ENCODE results near the gene SLC5A1.
"Not testable (repeated sequence)": the region's sequence is repeated elsewhere in the genome, so short reads cannot be mapped to it uniquely, and the experiment has no call there.

SLC5A1 gene

DNA sequence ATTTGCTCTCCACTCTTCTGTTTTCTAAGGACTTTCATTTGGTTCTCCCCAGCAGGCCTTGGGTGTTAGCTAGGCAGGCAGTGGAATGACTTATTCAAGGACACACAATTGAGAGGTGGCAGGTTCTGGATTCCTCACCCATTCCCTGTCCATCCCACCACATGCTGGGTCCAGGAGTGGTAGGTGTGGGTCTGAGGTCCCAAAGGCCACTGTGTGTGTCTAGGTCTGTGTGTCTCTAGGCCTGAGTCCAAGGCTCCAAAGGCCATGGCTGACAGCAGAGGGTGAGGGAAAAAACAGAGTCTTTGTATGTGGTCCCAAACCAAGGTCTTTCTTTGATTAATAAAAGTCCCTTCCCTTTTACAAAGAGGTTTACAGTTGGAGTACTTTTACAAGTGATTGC, 40.8 kb downstream of the SLC5A1 start:
- DNase-seq (ENCODE audit: low read depth, low spot score), result no peak

DNA sequence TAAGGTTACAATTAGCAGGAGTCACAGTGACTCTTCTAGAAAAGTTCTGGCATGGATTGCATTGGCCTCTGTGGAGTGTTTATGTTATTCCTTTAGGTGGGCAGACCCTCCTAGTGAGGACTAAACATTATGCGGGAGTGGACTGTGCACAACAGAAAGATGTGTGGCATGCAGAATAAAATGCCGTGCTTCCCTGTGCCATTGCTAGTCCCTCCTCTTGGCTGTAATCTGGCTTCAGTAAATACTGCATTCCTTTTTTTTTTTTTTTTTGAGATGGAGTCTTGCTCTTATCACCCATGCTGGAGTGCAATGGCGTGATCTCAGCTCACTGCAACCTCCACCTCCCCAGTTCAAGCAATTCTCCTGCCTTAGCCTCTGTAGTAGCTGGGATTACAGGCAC, 45.0 kb downstream of the SLC5A1 start:
- DNase-seq (ENCODE audit: low read depth, low spot score), result no peak

DNA sequence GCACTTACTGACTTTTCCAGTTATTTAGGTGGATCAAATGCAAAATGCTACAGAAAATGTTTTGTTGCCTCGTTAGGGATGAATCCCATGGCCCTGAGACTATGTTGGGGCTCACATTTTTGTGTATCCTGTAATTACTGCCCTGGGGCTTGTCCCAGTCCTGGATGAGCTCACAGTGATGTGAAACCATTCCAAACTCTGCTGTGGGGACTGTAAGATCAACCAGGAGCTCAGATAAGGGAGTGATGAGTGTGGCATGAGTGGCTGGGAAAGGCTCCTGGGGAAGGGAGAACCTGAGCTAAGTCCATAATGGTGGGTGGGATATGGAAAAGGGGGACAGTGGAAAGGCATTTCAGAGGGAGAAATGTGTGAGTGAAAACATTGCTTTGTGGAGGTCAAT, 54.0 kb downstream of the SLC5A1 start:
- no peak for DNase-seq (ENCODE audit: low read depth, low spot score)

DNA sequence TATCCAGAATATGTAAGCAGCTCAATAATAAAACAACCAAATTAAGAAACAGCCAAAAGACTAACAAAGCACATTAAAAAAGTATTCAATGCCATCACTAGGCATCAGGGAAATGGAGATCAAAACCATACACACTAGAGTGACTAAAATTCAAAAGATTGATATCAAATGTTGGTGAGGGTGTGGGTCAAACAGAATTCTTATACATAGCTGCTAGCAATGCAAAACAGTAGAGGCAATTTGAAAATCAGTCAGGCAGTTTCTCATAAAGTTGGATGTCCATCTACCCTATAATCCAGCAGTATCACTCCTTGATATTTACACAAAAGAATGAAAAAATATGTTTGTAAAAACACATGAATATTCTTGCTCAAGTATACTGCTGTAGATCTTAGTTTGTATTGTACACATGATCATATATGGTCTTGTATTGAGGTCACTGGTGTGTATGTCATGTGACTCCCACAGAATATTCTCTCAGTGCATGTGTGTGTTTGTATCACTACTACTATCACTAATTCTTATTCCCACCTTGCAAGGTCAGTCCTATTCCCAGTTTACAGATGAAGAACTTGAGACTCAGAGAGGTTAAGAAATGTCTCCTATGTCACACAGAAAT, 54.9 kb downstream of the SLC5A1 start:
- DNase-seq (ENCODE audit: low read depth, low spot score), result no peak

DNA sequence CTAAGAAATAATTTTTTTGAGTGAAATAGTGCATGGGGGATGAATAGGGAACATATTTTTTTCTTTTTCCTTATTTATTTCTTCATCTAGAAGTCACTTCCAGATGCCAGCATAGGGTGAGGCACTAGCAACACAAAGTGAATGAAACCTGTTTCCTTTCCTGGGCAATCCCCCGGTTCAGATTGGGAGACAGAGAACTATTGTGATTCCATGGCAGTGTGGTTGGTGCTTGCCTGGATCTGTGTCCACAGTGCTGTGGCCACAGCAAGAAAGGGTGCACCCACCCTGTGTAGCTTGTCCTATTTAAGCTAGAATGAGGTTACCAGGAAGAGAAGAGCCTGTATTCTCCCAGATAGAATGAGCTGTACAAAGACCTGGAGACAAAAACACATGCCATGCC, 57.6 kb downstream of the SLC5A1 start:
- no peak for DNase-seq (ENCODE audit: low read depth, low spot score)

DNA sequence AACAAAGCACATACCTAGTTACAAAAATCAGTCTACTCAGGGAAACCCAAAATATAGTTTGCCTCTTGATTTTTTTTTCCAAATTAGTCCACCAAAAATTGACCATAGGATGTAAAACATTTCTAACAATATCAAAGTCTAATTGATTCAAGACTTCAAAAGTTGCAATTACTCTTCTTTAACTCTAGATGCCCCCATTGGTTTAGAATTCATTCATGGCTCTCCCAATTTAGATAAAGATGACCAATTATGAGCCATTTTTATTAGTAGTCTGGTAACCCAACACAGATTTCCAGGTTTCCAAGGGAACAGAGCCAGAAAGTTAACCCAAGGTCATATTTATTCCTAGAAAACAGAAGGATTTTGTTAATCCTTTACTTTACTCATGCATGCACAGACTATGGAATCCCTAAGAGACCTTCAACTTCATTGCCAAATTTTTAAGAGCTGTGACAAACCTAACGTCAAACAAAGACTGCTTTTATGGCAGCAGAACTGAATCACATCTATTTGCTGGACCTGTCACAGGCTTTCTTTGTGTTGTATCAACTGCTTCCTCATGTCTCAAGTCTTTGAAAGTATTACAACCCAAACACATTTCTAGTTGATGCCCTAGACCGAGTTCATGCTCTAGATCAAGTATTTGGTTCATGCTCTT, 60.7 kb downstream of the SLC5A1 start:
- DNase-seq (ENCODE audit: low read depth, low spot score), result no peak

DNA sequence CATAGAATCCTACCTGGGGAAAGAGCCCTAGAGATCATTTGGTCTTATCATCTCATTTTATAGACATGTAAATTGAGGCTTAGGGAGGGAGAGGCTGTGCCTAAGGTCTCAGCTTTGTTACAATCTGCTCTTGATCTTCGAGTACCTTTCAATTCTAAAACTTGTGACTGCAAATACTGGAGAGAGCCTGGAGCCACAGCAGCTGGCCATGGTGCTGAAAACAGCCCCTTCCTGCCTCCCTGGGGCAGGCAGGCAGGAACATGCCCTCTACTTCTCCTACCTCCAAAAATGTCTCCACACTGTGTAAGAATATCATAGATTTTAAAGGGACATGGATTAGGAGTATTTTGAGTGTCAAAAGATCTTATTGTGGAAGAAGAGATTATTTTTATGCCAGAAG, 63.9 kb downstream of the SLC5A1 start:
- DNase-seq (ENCODE audit: low read depth, low spot score), result no peak

DNA sequence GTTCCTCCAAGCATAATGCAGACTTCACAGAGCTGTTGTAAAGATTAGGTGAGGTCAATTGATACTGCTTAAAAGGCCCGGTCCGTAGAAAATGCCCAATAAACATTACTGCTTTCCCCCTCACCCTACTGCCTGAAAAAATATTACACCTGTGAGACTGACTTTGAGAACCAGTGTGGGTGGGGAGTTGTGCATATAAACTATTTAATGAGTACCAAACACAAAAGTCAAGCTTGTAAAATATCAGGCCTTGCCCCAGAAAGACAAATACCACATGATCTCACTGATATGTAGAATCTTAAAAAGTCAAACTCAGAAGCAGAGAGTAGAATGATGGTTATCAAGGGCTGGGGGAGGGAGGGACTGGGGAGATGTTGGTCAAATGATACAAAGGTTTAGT, 69.3 kb downstream of the SLC5A1 start:
- DNase-seq (ENCODE audit: low read depth, low spot score), result no peak

DNA sequence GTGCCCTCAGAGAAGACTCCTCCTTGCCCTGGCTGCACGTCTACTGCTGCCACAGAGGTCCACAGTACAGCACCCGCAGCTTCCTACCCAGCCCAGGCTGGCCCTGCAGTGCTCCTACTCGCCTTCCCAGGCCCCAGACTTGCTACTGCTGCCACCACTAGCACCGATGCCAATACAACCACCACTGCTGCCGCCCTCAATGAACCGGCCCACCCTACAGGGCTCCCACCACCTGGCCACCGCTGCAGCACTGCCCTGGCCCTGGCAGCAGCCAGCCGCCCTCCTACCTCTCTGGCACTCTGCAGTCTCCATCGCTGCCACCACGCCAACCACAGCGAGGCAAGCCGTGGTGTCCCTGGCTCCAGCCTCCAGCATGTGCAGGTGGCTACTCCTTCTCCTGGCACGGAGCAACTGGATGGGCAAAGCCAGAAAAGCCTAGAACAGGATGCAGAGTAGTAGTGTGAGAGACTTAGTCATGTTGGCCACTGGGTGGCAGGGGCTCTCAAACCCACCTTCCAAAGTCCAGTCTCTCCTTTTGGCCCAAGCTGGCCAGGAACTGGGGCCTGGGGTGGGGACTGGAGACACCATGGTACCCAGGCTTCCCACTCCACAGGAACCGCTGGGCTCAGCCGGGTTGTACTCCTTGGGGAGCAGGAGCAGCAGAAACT, 76.6 kb downstream of the SLC5A1 start:
- no peak for DNase-seq (ENCODE audit: low read depth, low spot score)

DNA sequence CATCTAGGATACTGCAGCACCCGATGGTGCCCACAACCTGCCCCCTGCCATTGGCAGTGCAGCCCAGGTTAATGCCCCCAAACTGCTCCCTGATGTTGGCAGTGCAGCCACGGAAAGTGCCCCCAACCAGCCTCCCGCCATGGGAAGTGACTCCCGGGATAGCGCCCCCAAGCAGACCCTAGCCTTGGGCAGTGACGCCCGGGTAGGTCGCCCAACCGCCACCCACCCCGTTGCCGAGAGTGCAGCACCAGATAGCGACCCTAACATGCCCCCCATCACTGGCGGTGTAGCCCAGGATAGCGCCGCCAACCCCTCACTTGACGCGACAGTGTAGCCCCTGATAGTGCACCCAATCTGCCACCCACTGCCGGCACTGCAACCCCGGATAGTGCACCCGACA, 77.5 kb downstream of the SLC5A1 start:
- DNase-seq (ENCODE audit: low read depth, low spot score), result no peak

DNA sequence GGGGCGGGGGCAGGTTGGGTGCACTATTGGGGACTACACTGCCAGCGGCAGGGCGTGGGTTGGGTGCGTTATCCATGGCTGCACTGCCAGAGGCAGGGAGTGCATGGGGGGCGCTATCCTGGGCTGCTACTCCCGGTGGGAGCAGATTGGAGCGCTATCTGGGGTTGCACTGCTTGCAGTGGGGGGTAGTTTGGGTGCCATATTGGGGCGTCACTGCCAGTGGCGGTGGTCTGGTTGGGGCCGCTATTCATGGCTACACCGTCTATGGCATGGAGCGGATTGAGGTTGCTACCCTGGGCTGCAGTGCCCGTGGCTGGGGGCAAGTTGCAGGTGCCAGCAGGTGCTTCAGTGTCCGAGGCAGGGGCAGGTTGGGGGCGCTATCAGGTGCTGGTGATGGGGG, 79.8 kb downstream of the SLC5A1 start:
- no peak for DNase-seq (ENCODE audit: low read depth, low spot score)

DNA sequence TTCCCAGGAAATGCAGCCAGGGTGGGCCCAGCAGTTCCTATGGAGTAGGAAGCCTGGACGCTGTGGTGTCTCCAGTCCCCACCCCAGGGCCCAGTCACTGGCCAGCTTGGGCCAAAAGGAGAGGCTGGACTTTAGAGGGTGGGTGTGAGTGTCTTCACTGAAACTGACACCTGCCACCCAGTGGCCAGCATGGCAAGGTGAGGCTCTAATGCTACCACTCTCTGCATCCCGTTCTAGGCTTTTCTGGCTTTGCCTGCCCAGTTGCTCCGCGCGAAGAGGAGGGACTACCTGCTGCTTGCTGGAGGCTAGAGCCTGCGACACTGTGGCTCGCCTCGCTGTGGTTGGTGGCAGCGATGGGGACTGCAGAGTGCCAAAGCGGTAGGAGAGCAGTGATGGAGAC, 80.6 kb downstream of the SLC5A1 start:
- peak; percentile 54 for DNase-seq (ENCODE audit: low read depth, low spot score)

DNA sequence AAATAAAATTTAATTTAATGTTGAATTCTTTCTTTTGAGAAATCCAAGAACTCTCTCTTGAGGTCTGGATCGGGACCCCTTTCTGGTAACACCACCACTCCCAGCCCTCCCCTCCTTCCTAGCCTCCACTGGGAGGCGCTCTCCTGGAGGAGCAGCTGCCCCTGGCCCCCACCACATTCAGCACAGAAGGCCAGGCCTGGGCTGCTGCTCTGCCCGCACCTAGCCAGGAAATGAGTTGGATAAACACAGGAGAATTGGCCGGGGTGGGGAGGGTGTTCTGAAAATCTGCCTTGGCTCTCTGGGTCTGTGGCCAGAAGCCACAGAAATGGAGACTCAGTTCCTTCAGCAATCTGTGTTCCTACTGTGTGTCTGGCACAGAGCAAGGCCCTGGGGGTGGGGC, 84.8 kb downstream of the SLC5A1 start:
- DNase-seq (ENCODE audit: low read depth, low spot score), result peak; percentile 23

DNA sequence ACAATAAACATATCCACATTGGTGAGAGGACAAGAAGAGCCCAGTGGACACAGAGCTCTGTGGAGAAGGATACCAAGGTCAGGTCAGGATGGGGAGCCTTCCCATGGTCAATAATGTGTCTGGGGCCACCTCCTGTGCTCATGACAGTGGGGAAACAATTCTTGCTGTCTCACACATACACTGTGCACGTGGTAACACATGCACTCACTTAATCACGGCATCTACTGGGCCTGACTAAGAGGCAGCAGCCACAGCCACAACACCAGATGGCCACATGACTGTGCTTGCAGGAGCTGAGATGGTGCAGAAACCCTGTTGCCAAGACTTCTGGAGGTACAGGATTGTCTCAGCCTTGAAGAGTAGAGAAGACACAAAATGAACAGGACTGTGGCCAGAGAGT, 87.4 kb downstream of the SLC5A1 start:
- DNase-seq (ENCODE audit: low read depth, low spot score), result no peak

DNA sequence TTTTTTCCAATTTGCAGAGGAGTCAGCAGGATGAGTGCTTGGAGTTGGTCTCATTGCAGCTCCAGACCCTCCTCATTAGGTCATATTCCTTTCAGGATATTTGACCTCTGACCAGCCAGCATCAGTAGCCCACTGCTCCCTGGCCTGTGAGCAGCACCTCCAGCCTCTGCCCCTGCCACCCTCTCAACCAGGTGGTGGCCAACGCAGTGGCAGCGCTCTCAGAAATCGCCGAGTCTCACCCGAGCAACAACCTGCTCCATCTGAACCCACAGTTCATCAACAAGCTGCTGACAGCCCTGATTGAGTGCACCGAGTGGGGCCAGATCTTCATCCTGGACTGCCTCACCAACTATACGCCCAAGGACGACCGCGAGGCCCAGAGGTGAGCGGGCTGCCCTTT, 89.1 kb downstream of the SLC5A1 start:
- DNase-seq (ENCODE audit: low read depth, low spot score), result no peak

DNA sequence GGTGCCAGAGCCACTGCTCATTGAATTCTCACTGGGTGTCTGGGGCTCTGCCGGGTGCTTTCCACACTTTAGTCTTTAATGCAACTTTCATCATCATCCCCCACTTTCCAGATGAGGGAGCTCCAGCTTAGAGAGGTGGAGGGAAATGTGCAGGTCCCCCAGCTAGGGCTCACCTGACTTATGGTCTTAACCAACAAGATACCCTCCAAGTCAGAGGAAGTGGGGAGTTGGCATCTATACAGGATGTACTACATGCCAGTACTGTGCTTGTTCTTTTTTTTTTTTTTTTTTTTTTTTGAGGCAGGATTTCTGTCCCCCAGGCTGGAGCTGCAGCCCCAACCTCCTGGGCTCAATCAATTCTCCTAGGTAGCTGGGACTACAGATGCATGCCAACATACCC, 89.7 kb downstream of the SLC5A1 start:
- DNase-seq (ENCODE audit: low read depth, low spot score), result no peak

DNA sequence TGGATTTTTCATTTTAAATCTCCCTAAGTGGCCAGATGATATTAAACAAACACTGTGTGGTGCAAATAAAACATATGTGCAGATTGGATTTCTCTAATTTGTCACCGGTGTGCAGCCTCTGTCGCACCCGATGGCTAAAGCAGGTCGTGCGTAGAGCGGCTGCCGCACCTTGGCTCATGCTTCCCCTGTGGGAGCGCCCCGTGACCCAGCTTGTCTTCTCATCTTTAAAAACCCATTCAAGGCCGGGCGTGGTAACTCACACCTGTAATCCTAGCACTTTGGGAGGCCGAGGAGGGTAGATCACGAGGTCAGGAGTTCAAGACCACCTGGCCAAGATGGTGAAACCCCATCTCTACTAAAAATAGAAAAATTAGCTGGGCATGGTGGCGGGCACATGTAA, 91.7 kb downstream of the SLC5A1 start:
- DNase-seq (ENCODE audit: low read depth, low spot score), result not testable (repeated sequence)

DNA sequence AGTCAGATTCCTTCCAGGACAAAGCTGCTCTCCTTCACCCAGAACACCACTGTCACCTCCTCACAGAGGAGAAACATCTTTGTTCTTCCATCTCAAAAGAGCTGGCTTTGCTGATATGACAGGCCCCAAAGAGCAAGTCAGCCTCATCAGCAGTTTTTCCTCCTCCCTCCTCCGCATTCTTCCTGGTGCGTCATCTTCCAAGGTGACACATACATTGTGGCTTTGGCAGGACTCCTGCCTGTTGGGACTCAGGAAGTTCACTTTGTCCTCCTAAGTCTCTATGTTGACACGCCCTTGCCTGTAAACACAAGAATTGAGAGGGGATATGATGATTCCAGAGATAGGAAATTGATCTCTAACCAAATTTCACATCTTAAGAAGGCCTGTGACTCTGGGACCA, 92.9 kb downstream of the SLC5A1 start:
- DNase-seq (ENCODE audit: low read depth, low spot score), result not testable (repeated sequence)

DNA sequence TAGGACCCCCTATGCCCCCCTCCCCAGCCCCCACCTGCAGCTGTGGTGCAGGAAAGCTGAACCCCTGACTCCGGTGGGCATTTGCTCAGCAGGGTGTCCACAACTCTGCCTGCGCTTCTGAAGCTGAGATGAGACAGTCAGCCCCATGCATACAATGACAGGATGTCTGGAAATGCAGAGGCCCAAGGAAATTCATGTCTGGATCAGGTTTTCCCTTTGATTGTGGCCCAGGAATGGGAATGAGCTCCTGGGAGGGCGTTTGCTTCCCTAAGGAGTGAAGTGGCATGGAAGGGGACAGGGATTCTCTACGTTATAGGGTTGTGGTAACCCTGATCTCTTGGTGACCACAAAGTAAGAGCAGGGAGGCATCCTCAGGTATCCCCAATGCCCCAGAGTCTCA, 93.8 kb downstream of the SLC5A1 start:
- not testable (repeated sequence) for DNase-seq (ENCODE audit: low read depth, low spot score)

DNA sequence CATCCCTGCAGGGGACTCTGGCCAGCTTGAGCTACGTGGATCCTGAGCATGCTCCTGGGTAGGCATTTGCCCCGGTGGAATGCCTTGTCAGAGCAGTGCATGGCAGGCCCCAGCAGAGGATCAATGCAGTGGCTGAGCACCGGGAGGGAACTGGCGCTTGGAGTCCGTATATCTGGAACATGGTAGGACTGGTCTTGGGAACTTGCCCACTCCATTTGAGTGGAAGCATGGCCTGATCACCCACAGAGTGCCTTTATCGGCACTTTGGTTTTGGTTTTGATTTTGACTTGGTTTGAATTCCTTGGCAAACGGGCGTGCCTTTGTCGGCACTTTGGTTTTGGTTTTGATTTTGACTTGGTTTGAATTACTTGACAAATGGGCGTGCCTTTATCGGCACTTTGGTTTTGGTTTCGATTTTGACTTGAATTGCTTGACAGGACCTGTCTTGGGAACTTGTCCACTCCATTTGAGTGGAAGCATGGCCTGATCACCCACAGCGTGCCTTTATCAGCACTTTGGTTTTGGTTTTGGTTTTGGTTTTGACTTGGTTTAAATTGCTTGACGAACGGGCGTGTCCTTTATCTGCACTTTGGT, 94.8 kb downstream of the SLC5A1 start:
- DNase-seq (ENCODE audit: low read depth, low spot score), result not testable (repeated sequence)

DNA sequence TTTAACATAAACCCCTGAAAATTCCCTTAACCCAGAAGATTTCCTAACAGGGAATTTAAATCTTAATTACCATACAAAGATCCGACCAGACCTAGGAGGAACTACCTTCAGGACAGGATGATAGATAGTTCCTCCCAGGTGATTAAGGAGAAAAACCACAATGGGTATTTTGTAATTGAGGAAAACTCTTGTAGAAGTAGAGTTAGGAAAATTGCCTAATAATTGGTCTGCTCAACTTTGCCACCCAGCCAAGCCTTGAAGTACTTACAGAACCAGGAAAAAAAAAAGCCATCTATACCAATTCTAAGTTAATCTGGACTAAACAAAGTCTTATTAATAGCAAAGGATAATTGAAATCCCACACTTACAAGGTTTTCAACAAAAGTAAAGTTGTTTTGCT, 95.5 kb downstream of the SLC5A1 start:
- not testable (repeated sequence) for DNase-seq (ENCODE audit: low read depth, low spot score)

DNA sequence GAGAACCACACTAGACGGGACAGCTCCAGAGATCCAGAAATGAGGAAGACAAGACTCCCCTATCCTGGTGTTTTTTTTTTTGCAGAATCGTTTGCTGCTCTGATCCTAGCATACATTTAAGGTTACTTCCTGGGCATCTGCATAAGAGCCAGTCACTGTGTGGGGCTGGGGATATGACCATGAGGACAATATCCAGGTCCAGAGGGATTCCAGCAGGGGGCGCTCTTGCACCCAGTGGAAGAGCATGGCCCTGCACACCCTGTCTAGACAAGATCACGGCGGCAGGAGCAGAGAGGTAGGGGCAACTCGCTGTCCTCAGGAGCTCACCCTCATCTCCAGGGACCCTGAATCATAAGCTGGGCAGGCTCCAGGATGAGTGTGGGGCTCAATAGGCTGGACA, 97.6 kb downstream of the SLC5A1 start:
- not testable (repeated sequence) for DNase-seq (ENCODE audit: low read depth, low spot score)

DNA sequence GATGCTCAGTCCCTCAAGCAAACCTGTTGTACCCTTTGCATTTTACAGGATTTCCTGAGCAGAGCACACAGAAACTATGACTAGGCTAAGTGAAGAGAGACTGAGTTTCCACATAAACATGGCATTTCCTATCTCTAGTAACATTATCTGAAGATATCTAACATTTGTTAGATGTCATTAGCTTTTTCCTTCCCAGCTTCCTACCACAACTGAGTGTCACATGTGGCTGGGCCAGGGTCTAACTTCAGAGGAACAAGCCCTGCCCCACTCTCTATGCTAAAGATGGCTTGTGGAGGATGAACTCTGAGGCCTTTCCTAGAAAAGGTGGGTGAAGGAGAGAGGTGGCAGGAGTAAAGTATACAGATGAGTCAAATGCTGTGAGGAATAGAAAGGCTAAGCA, 99.5 kb downstream of the SLC5A1 start:
- DNase-seq (ENCODE audit: low read depth, low spot score), result no peak
